ENCODE measurements around the gene RPP25L. TPM values are rescaled to one million over a fixed set of nuclear protein-coding genes. Genes with fewer than 3 reads are reported as not detected.

RPP25L gene
- total RNA-seq, 1 experiment from 2014 or later: 51.1 TPM

GRCh38 chr9:34615132-34615531 is 3.2 kb upstream of the RPP25L start:
- no peak for ATAC-seq
- Histone ChIP-seq H3K79me2 (ENCODE audit: insufficient read depth, low read length) (peaks cover 20% of the 10 kb centered on the region), H3K27me3 (ENCODE audit: insufficient read depth, low read length) (no peaks in the 10 kb centered on the region), H3K9ac (ENCODE audit: low read length) (no peak overlapping the region), H3K4me2 (ENCODE audit: low read length) (no peak overlapping the region), H3K9me2 (ENCODE audit: insufficient read depth) (no peaks in the 10 kb centered on the region), H3K4me1 (ENCODE audit: control insufficient read depth in 1 of 2, insufficient read depth in 2 of 2, low read length in 2 of 2) (peaks cover 10 to 34% of the 10 kb centered on the region in 2 experiments), H3K4me3 (replicated peaks in 1 of 2; ENCODE audit: low read depth in 1 of 2, low read length in 2 of 2) (no peak overlapping the region), H4K20me1 (ENCODE audit: insufficient read depth) (no peaks in the 10 kb centered on the region), H3K36me3 (ENCODE audit: control insufficient read depth in 1 of 2, insufficient read depth in 2 of 2, low read length in 2 of 2) (peaks cover 0 to 9% of the 10 kb centered on the region in 2 experiments; a peak in 2 of 4 replicates), H2AFZ (ENCODE audit: low read depth, low read length, poor library complexity, severe bottlenecking) (no peak overlapping the region), H3K9me3 (ENCODE audit: control insufficient read depth in 1 of 2, insufficient read depth in 1 of 2, low read depth in 1 of 2, low read length in 2 of 2) (no peaks in the 10 kb centered on the region), H3K27ac (ENCODE audit: low read depth, low read length) (no peak overlapping the region)
- BruUV-seq (replicated peaks): no TSS peak
- CTCF ChIA-PET: no interaction called here
- DNase-seq (ENCODE audit: low read depth, low spot score): no peak
- RAD21 ChIA-PET (ENCODE audit: low non-redundant PET in 1 of 2, low total read pairs in 2 of 2, uncharacterized antibody in 2 of 2, unreplicated experiment in 2 of 2): no interaction called here
- POLR2A ChIA-PET: no interaction called here
- TF ChIP-seq JUND (IDR thresholded peaks at IDR 0.05) (no peak), POLR2A (IDR thresholded peaks at IDR 0.05; ENCODE audit: borderline replicate concordance, extremely low read depth, insufficient read depth, insufficient read length) (no peak), SIN3A (IDR thresholded peaks at IDR 0.05; ENCODE audit: low read depth) (no peak), SP1 (IDR thresholded peaks at IDR 0.05; ENCODE audit: low read depth) (no peak), SRF (IDR thresholded peaks at IDR 0.05; ENCODE audit: low read depth) (no peak), ZFX (IDR thresholded peaks at IDR 0.05) (no peak), CBX3 (IDR thresholded peaks at IDR 0.05; ENCODE audit: low read depth) (no peak), EZH2phosphoT487 (IDR thresholded peaks at IDR 0.05; ENCODE audit: borderline replicate concordance) (no peak), TCF7L2 (IDR thresholded peaks at IDR 0.05; ENCODE audit: borderline replicate concordance, extremely low read depth, insufficient read depth, insufficient read length) (no peak)
- intact Hi-C loops (cut with micrococcal nuclease): no loop called here

GRCh38 chr9:34612788-34613390 is 992 bp upstream of the RPP25L start:
- CTCF ChIA-PET: interaction anchor here (0.9 to 1.4 kb wide), 6 partner anchors 9 to 209 kb away, joined by 3 to 21 read pairs (median 4); no protein-coding TSS in a partner anchor
- H2AFZ ChIP-seq (ENCODE audit: low read depth, low read length, poor library complexity, severe bottlenecking): peak overlapping the region; percentile 92
- DNase-seq (ENCODE audit: low read depth, low spot score) (peak; percentile 54), ATAC-seq (peak; percentile 73)
- peaks cover 15% of the 10 kb centered on the region for H3K79me2 ChIP-seq (ENCODE audit: insufficient read depth, low read length)
- no peaks in the 10 kb centered on the region for H3K9me3 ChIP-seq (ENCODE audit: control insufficient read depth in 1 of 2, insufficient read depth in 1 of 2, low read depth in 1 of 2, low read length in 2 of 2)
- no peaks in the 10 kb centered on the region for H3K9me2 ChIP-seq (ENCODE audit: insufficient read depth)
- H3K9ac ChIP-seq (ENCODE audit: low read length): peak overlapping the region; percentile 90
- peaks cover 5 to 23% of the 10 kb centered on the region in 2 experiments for H3K4me1 ChIP-seq (ENCODE audit: control insufficient read depth in 1 of 2, insufficient read depth in 2 of 2, low read length in 2 of 2)
- POLR2A ChIA-PET: interaction anchor here (2.1 kb wide), 1 partner anchor 25 kb away, joined by 6 read pairs; the partner anchor contains the start of gene SIGMAR1
- H3K4me3 ChIP-seq (replicated peaks in 1 of 2; ENCODE audit: low read depth in 1 of 2, low read length in 2 of 2): peak overlapping the region; percentile 87 to 95
- H3K27ac ChIP-seq (ENCODE audit: low read depth, low read length): peak overlapping the region; percentile 82
- no peaks in the 10 kb centered on the region for H4K20me1 ChIP-seq (ENCODE audit: insufficient read depth)
- H3K36me3 ChIP-seq (ENCODE audit: control insufficient read depth in 1 of 2, insufficient read depth in 2 of 2, low read length in 2 of 2): peaks cover 0 to 9% of the 10 kb centered on the region in 2 experiments; a peak in 2 of 4 replicates
- RAD21 ChIA-PET (ENCODE audit: low non-redundant PET in 1 of 2, low total read pairs in 2 of 2, uncharacterized antibody in 2 of 2, unreplicated experiment in 2 of 2): no interaction called here
- peak overlapping the region; percentile 91 for H3K4me2 ChIP-seq (ENCODE audit: low read length)
- BruUV-seq (replicated peaks): no TSS peak
- no peaks in the 10 kb centered on the region for H3K27me3 ChIP-seq (ENCODE audit: insufficient read depth, low read length)
- peak; percentile 27; the same call in 1 of the 2 replicates for TF ChIP-seq POLR2AphosphoS5 (IDR thresholded peaks at IDR 0.05; ENCODE audit: low read depth, low read length)
- TF ChIP-seq EZH2 (IDR thresholded peaks at IDR 0.05): no peak
- TF ChIP-seq CTCF (IDR thresholded peaks at IDR 0.05 in 2 of 3, conservative IDR thresholded peaks at IDR 0.05 in 1 of 3; ENCODE audit: borderline replicate concordance in 1 of 3, insufficient read depth in 1 of 3, low read depth in 2 of 3, low read length in 2 of 3): peak; percentile 80 to 92 (median 85)
- TF ChIP-seq MAX (IDR thresholded peaks at IDR 0.05): 0 out of 2 replicates have a peak, but pooled peaks have one; percentile 9
- TF ChIP-seq CEBPB (IDR thresholded peaks at IDR 0.05; ENCODE audit: low read depth): no peak
- TF ChIP-seq RAD21 (IDR thresholded peaks at IDR 0.05; ENCODE audit: low read depth): peak; percentile 69
- intact Hi-C loops (cut with micrococcal nuclease): loop anchor here (1.0 to 2.0 kb wide), 2 partner anchors 21 to 52 kb away; no protein-coding TSS in a partner anchor

All from HCT116 (cell line).